H9 (cell line): ENCODE measurements around the gene PXDN. TPM values are rescaled to one million over a fixed set of nuclear protein-coding genes. Genes with fewer than 3 reads are reported as not detected.
"Not testable (repeated sequence)": the region's sequence is repeated elsewhere in the genome, so short reads cannot be mapped to it uniquely, and the experiment has no call there.

ENCODE experiments used
- DNase-seq: peaks from one replicate; pipeline ENCODE4 v3.0.0-alpha.2; 2017
- H2AFZ ChIP-seq: one replicate; pipeline ENCODE4 v1.6.1; 2013; ENCODE audit warnings: mild to moderate bottlenecking, low read length, control low read depth, moderate library complexity
- H2AK5ac ChIP-seq: 2 replicates; pipeline ENCODE4 v1.6.1; 2013; ENCODE audit warnings: low read length, control low read depth, mixed read lengths; ENCODE audit not compliant: insufficient read length
- H2BK120ac ChIP-seq: one replicate; pipeline ENCODE4 v1.6.1; 2013; ENCODE audit warnings: low read depth, mild to moderate bottlenecking, low read length, control low read depth, inconsistent platforms; ENCODE audit not compliant: poor library complexity, severe bottlenecking
- H2BK12ac ChIP-seq: 2 replicates; pipeline ENCODE4 v1.6.1; 2013; ENCODE audit warnings: low read length, control low read depth, mixed read lengths, low read depth; ENCODE audit not compliant: insufficient read length
- H2BK15ac ChIP-seq: 2 replicates; pipeline ENCODE4 v1.6.1; 2013; ENCODE audit warnings: low read depth, low read length, control low read depth
- H2BK20ac ChIP-seq: one replicate; pipeline ENCODE4 v1.6.1; 2013; ENCODE audit warnings: low read depth, mild to moderate bottlenecking, low read length, control low read depth, inconsistent platforms; ENCODE audit not compliant: poor library complexity, severe bottlenecking
- H2BK5ac ChIP-seq: 2 replicates; pipeline ENCODE4 v1.6.1; 2013; ENCODE audit warnings: low read length, control low read depth, mixed read lengths; ENCODE audit not compliant: insufficient read length
- H3K14ac ChIP-seq: 2 replicates; pipeline ENCODE4 v1.6.1; 2013; ENCODE audit warnings: low read length, control low read depth; ENCODE audit not compliant: insufficient read depth
- H3K18ac ChIP-seq: 2 replicates; pipeline ENCODE4 v1.6.1; 2013; ENCODE audit warnings: low read depth, mild to moderate bottlenecking, mixed read lengths, low read length, control low read depth; ENCODE audit not compliant: insufficient read length
- H3K23ac ChIP-seq: 2 replicates; pipeline ENCODE4 v1.6.1; 2013; ENCODE audit warnings: low read length, control low read depth, mixed read lengths, low read depth; ENCODE audit not compliant: insufficient read length
- H3K23me2 ChIP-seq: 2 replicates; pipeline ENCODE4 v1.6.1; 2013; ENCODE audit warnings: low read depth, mild to moderate bottlenecking, mixed read lengths, low read length, control low read depth; ENCODE audit not compliant: insufficient read length, poor library complexity, severe bottlenecking
- H3K27ac ChIP-seq: 2 replicates; pipeline ENCODE4 v1.5.1; 2013; ENCODE audit warnings: low read length, control low read depth, mixed read lengths, low read depth; ENCODE audit not compliant: insufficient read length
- H3K27me3 ChIP-seq: 2 replicates; pipeline ENCODE4 v1.6.1; 2013; ENCODE audit warnings: low read length, control low read depth, inconsistent platforms; ENCODE audit not compliant: insufficient read depth
- H3K4ac ChIP-seq: 2 replicates; pipeline ENCODE4 v1.6.1; 2013; ENCODE audit warnings: low read depth, mild to moderate bottlenecking, control low read depth, inconsistent platforms, low read length, moderate library complexity
- H3K4me1 ChIP-seq: 2 replicates; pipeline ENCODE4 v1.6.1; 2013; ENCODE audit warnings: low read length, control low read depth, inconsistent platforms; ENCODE audit not compliant: insufficient read depth
- H3K4me2 ChIP-seq: 2 replicates; pipeline ENCODE4 v1.6.1; 2013; ENCODE audit warnings: low read length, control low read depth, mixed read lengths; ENCODE audit not compliant: insufficient read length, insufficient read depth
- H3K56ac ChIP-seq: 2 replicates; pipeline ENCODE4 v1.6.1; 2013; ENCODE audit warnings: low read depth, mild to moderate bottlenecking, mixed read lengths, low read length, control low read depth; ENCODE audit not compliant: insufficient read length
- H3K79me1 ChIP-seq: 2 replicates; pipeline ENCODE4 v1.6.1; 2013; ENCODE audit warnings: low read depth, mild to moderate bottlenecking, moderate library complexity, low read length, control low read depth, inconsistent platforms; ENCODE audit not compliant: insufficient read depth, poor library complexity, severe bottlenecking
- H3K79me2 ChIP-seq: 2 replicates; pipeline ENCODE4 v1.6.1; 2013; ENCODE audit warnings: low read length, control low read depth, inconsistent platforms; ENCODE audit not compliant: insufficient read depth
- H3K9ac ChIP-seq: 2 replicates; pipeline ENCODE4 v1.6.1; 2013; ENCODE audit warnings: low read length, control low read depth, mixed read lengths; ENCODE audit not compliant: insufficient read length; ENCODE audit errors: extremely low read depth
- H3K9me3 ChIP-seq: one replicate; pipeline ENCODE4 v1.6.1; 2013; ENCODE audit warnings: low read depth, low read length, inconsistent platforms; ENCODE audit not compliant: control insufficient read depth
- H3T11ph ChIP-seq: one replicate; pipeline ENCODE4 v1.6.1; 2013; ENCODE audit warnings: mild to moderate bottlenecking, low read length, control low read depth, inconsistent platforms
- H4K20me1 ChIP-seq: one replicate; pipeline ENCODE4 v1.6.1; 2013; ENCODE audit not compliant: control insufficient read depth, insufficient read length, insufficient read depth
- H4K5ac ChIP-seq: 2 replicates; pipeline ENCODE4 v1.6.1; 2013; ENCODE audit warnings: low read depth, mild to moderate bottlenecking, mixed read lengths, low read length, control low read depth; ENCODE audit not compliant: insufficient read length
- H4K8ac ChIP-seq: replicated peaks from 2 replicates; pipeline ENCODE4 v1.6.1; 2013; ENCODE audit warnings: low read length, control low read depth, mixed read lengths, low read depth; ENCODE audit not compliant: insufficient read length
- H4K91ac ChIP-seq: 2 replicates; pipeline ENCODE4 v1.6.1; 2013; ENCODE audit warnings: low read depth, mild to moderate bottlenecking, moderate library complexity, mixed read lengths, low read length, control low read depth; ENCODE audit not compliant: insufficient read length
- H3K27ac Mint-ChIP-seq, 3 experiments: 2 replicates in 2 of 3; 3 replicates in 1 of 3; pipeline ENCODE4 v1.8.0; 2020 to 2021; ENCODE audit warnings: mixed read lengths in 3 of 3, mild to moderate bottlenecking in 1 of 3, moderate library complexity in 1 of 3
- H3K27me3 Mint-ChIP-seq: 2 replicates; pipeline ENCODE4 v1.8.0; 2021; ENCODE audit warnings: low read depth, mild to moderate bottlenecking, moderate library complexity, mixed read lengths
- H3K36me3 Mint-ChIP-seq, 3 experiments: 2 replicates in 2 of 3; 3 replicates in 1 of 3; pipeline ENCODE4 v1.8.0; 2020 to 2021; ENCODE audit warnings: low read depth in 3 of 3, mixed read lengths in 3 of 3; ENCODE audit not compliant: insufficient read depth in 1 of 3
- H3K4me1 Mint-ChIP-seq, 2 experiments: 2 replicates each; pipeline ENCODE4 v1.8.0; 2020; ENCODE audit warnings: mixed read lengths in 2 of 2
- H3K4me3 Mint-ChIP-seq, 2 experiments: 2 replicates in 1 of 2; 3 replicates in 1 of 2; pipeline ENCODE4 v1.8.0; 2020 to 2021; ENCODE audit warnings: mild to moderate bottlenecking in 2 of 2, mixed read lengths in 2 of 2, moderate library complexity in 1 of 2
- H3K9me3 Mint-ChIP-seq, 2 experiments: 2 replicates in 1 of 2; 3 replicates in 1 of 2; pipeline ENCODE4 v1.8.0; 2020; ENCODE audit warnings: mild to moderate bottlenecking in 2 of 2, mixed read lengths in 2 of 2, moderate library complexity in 1 of 2
- CTCF ChIP-seq: fragments of 200-600 bp; sonication (generic); conservative IDR thresholded peaks from 3 replicates; pipeline ENCODE4 v1.8.0; 2021; ENCODE audit warnings: antibody characterized with exemption, mild to moderate bottlenecking
- WGBS: extraction: QIAGEN DNeasy Blood & Tissue Kit; methylation state at CpG from one replicate; pipeline ENCODE4 v1.1.7; 2013; ENCODE audit warnings: missing lambda C conversion rate, low lambda C conversion rate, mixed read lengths; ENCODE audit not compliant: insufficient read length; ENCODE audit errors: extremely low coverage; 5-methylcytosine and 5-hydroxymethylcytosine counted together
- total RNA-seq: library from RNA; stranded (reverse); gene quantifications from 2 replicates; pipeline ENCODE4 v1.2.1, GENCODE V29; 2021

The PXDN gene
- total RNA-seq, 1 experiment from 2014 or later: 146 TPM

GRCh38 chr2:1736045-1736444 lies 8.3 kb downstream of the PXDN start:
- H3K9me3 ChIP-seq: no peaks in the 10 kb centered on the region
- no peak overlapping the region for H2AK5ac ChIP-seq
- H2BK15ac ChIP-seq: no peak overlapping the region
- no peak overlapping the region for H3K18ac ChIP-seq
- peaks cover 18 to 26% of the 10 kb centered on the region in 2 experiments for H3K9me3 Mint-ChIP-seq
- peaks cover 37% of the 10 kb centered on the region; the same call in 1 of the 2 replicates for H3K79me2 ChIP-seq
- no CpG with 5 or more reads among the region's 2 CpGs for WGBS
- no peak overlapping the region for H3K4ac ChIP-seq
- no peak overlapping the region for H3K9ac ChIP-seq
- no peak overlapping the region for H4K91ac ChIP-seq
- DNase-seq: no peak
- H3T11ph ChIP-seq: no peak overlapping the region
- no peak overlapping the region for H3K14ac ChIP-seq
- peaks cover 4% of the 10 kb centered on the region for H3K79me1 ChIP-seq
- H3K27me3 ChIP-seq: no peaks in the 10 kb centered on the region
- no peak overlapping the region for H2BK5ac ChIP-seq
- H3K23me2 ChIP-seq: no peaks in the 10 kb centered on the region
- no peak overlapping the region for H4K5ac ChIP-seq
- no peak overlapping the region for H2BK20ac ChIP-seq
- no peak overlapping the region for H3K4me2 ChIP-seq
- no peak overlapping the region for H3K27ac ChIP-seq
- H4K8ac ChIP-seq: no peak overlapping the region
- H4K20me1 ChIP-seq: no peaks in the 10 kb centered on the region
- no peak overlapping the region for H2AFZ ChIP-seq
- H3K4me3 Mint-ChIP-seq: no peak overlapping the region
- H3K4me1 Mint-ChIP-seq: peaks cover 20 to 26% of the 10 kb centered on the region in 2 experiments
- no peak overlapping the region for H2BK120ac ChIP-seq
- no peak overlapping the region for H3K56ac ChIP-seq
- no peak overlapping the region for H2BK12ac ChIP-seq
- no peaks in the 10 kb centered on the region for H3K27me3 Mint-ChIP-seq
- no peak overlapping the region for H3K23ac ChIP-seq
- H3K36me3 Mint-ChIP-seq: peaks cover 25 to 42% (median 31%) of the 10 kb centered on the region in 3 experiments
- TF ChIP-seq CTCF: no peak
- H3K4me1 ChIP-seq: peaks cover 3% of the 10 kb centered on the region; the same call in 1 of the 2 replicates
- no peak overlapping the region for H3K27ac Mint-ChIP-seq

- not testable (repeated sequence) for H3K23ac ChIP-seq, H2AFZ ChIP-seq, H3K4me1 ChIP-seq, H3K27ac ChIP-seq, H4K5ac ChIP-seq, H3K27me3 Mint-ChIP-seq, H3T11ph ChIP-seq, H3K23me2 ChIP-seq, H4K91ac ChIP-seq, H3K4me2 ChIP-seq, H2BK15ac ChIP-seq, H2BK12ac ChIP-seq, H2BK5ac ChIP-seq, H3K18ac ChIP-seq, H3K27ac Mint-ChIP-seq, H3K14ac ChIP-seq, H3K4ac ChIP-seq, H2BK120ac ChIP-seq, DNase-seq, H3K9me3 ChIP-seq, H4K20me1 ChIP-seq, H3K27me3 ChIP-seq, H2AK5ac ChIP-seq, H3K56ac ChIP-seq, H3K79me1 ChIP-seq, H2BK20ac ChIP-seq, H3K4me3 Mint-ChIP-seq, H4K8ac ChIP-seq, H3K9ac ChIP-seq
- H3K4me1 Mint-ChIP-seq: peaks cover 43 to 47% of the 10 kb centered on the region in 2 experiments
- H3K9me3 Mint-ChIP-seq: peaks cover 18 to 26% of the 10 kb centered on the region in 2 experiments
- WGBS: no CpG with 5 or more reads among the region's 19 CpGs
- H3K79me2 ChIP-seq: peaks cover 17% of the 10 kb centered on the region; the same call in 1 of the 2 replicates
- H3K36me3 Mint-ChIP-seq: peaks cover 25 to 34% (median 29%) of the 10 kb centered on the region in 3 experiments
Measured at GRCh38 chr2:1733298-1733697, 11.0 kb downstream of the PXDN start.
